Osteocyte (in vitro differentiated cells): Measurements from ENCODE around the gene SPTBN4. TPM values are rescaled to one million over a fixed set of nuclear protein-coding genes. Genes with fewer than 3 reads are reported as not detected.

Source experiments
- DNase-seq: peaks from one replicate; pipeline ENCODE4 v3.0.0; 2021; ENCODE audit warnings: mixed read lengths; ENCODE audit not compliant: unreplicated experiment; ENCODE audit errors: extremely low spot score
- H3K27ac Mint-ChIP-seq: one replicate; pipeline ENCODE4 v1.8.0; 2021; ENCODE audit warnings: mild to moderate bottlenecking, mixed read lengths; ENCODE audit not compliant: unreplicated experiment
- H3K27me3 Mint-ChIP-seq: one replicate; pipeline ENCODE4 v1.8.0; 2021; ENCODE audit warnings: mixed read lengths; ENCODE audit not compliant: unreplicated experiment
- H3K36me3 Mint-ChIP-seq: one replicate; pipeline ENCODE4 v1.8.0; 2021; ENCODE audit warnings: mixed read lengths; ENCODE audit not compliant: unreplicated experiment
- H3K4me1 Mint-ChIP-seq: one replicate; pipeline ENCODE4 v1.8.0; 2021; ENCODE audit warnings: mixed read lengths; ENCODE audit not compliant: unreplicated experiment
- H3K4me3 Mint-ChIP-seq: one replicate; pipeline ENCODE4 v1.8.0; 2021; ENCODE audit warnings: mild to moderate bottlenecking, moderate library complexity, mixed read lengths; ENCODE audit not compliant: unreplicated experiment
- H3K9me3 Mint-ChIP-seq: one replicate; pipeline ENCODE4 v1.8.0; 2021; ENCODE audit warnings: mixed read lengths; ENCODE audit not compliant: unreplicated experiment
- CTCF ChIP-seq: fragments of 200-600 bp; sonication (generic); IDR thresholded peaks from 2 replicates; pipeline ENCODE4 v1.5.0; 2021; ENCODE audit warnings: antibody characterized with exemption, mild to moderate bottlenecking, moderate library complexity
- total RNA-seq: library from RNA; stranded (reverse); gene quantifications from 2 replicates; pipeline ENCODE4 v1.2.1, GENCODE V29; 2021

The SPTBN4 gene
- total RNA-seq, 1 donor from 2014 or later = 0.48 TPM

GRCh38 chr19:40433391-40434216, 33.2 kb upstream of the SPTBN4 start:
- H3K36me3 Mint-ChIP-seq = peaks cover 2% of the 10 kb centered on the region
- H3K4me3 Mint-ChIP-seq = peak overlapping the region; percentile 83
- TF ChIP-seq CTCF = no peak
- peak overlapping the region; percentile 100 for H3K27ac Mint-ChIP-seq
- DNase-seq = peak; percentile 95
- H3K4me1 Mint-ChIP-seq = peaks cover 22% of the 10 kb centered on the region
- no peaks in the 10 kb centered on the region for H3K27me3 Mint-ChIP-seq
- no peaks in the 10 kb centered on the region for H3K9me3 Mint-ChIP-seq

GRCh38 chr19:40438284-40438683, 28.5 kb upstream of the SPTBN4 start:
- H3K27ac Mint-ChIP-seq = no peak overlapping the region
- H3K4me1 Mint-ChIP-seq = peaks cover 22% of the 10 kb centered on the region
- H3K36me3 Mint-ChIP-seq = peaks cover 10% of the 10 kb centered on the region
- no peak overlapping the region for H3K4me3 Mint-ChIP-seq
- H3K9me3 Mint-ChIP-seq = no peaks in the 10 kb centered on the region
- no peaks in the 10 kb centered on the region for H3K27me3 Mint-ChIP-seq
- DNase-seq = no peak
- no peak for TF ChIP-seq CTCF

GRCh38 chr19:40441719-40442253, 25.0 kb upstream of the SPTBN4 start:
- TF ChIP-seq CTCF = no peak
- Mint-ChIP-seq H3K4me3 (peak overlapping the region; percentile 100), H3K4me1 (peaks cover 27% of the 10 kb centered on the region), H3K27me3 (no peaks in the 10 kb centered on the region), H3K27ac (peak overlapping the region; percentile 99), H3K9me3 (no peaks in the 10 kb centered on the region), H3K36me3 (peaks cover 10% of the 10 kb centered on the region)
- DNase-seq = no peak

GRCh38 chr19:40442328-40443130, 24.3 kb upstream of the SPTBN4 start:
- peaks cover 27% of the 10 kb centered on the region for H3K4me1 Mint-ChIP-seq
- peaks cover 10% of the 10 kb centered on the region for H3K36me3 Mint-ChIP-seq
- peak overlapping the region; percentile 99 for H3K27ac Mint-ChIP-seq
- TF ChIP-seq CTCF = no peak
- peak overlapping the region; percentile 100 for H3K4me3 Mint-ChIP-seq
- H3K9me3 Mint-ChIP-seq = no peaks in the 10 kb centered on the region
- DNase-seq = no peak
- H3K27me3 Mint-ChIP-seq = no peaks in the 10 kb centered on the region
